ENCODE data around the gene MARCHF9.

GRCh38 chr12:57755194-57755453 is 221 bp downstream of the MARCHF9 start:
- TF ChIP-seq CTCF (IDR thresholded peaks at IDR 0.05) (no peak), POLR2A (IDR thresholded peaks at IDR 0.05) (no peak)

Measured in lower leg skin (tissue), 3 donors.